ENCODE measurements around the gene EFNA1. TPM values are rescaled to one million over a fixed set of nuclear protein-coding genes. Genes with fewer than 3 reads are reported as not detected.

The EFNA1 gene
- total RNA-seq, 1 experiment from 2014 or later, result 49.9 TPM

DNA sequence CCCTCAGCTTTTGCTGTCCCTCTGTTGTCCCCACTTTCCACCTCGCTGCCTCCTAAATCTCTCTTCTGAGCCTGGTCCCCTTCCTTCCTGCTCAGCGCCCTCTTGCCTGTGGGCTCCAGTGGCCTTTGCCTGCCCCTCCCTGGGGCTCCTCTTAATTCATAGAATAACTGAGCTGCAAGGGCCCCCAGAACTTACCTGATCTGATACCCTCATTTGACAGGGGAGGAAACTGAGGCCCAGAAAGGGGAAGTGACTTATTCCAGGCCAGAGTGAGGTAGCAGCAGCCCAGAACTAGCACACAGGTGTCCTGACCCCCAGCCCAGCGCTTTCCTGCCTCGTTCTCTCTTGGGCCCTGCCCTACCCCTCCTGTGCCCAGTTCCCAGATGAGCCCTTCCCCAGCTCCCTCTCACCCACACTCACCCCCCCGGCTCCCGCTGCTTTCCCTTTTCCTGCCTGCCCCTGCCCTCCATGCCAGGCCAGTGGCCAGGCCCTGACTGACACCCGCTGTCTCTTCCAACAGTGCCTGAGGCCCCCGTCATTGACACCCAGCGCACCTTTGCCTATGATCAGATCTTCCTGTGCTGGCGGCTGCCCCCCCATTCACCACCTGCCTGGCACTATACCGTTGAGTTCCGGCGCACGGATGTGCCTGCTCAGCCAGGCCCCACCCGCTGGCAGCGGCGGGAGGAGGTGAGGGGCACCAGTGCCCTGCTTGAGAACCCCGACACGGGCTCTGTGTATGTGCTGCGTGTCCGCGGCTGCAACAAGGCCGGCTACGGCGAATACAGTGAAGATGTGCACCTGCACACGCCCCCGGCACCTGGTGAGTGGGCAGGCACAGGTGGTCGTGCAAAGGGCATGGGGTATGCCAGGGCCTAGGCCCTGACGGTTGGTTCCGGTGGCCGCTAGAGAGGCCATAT, 51.7 kb downstream of the EFNA1 start:
- ATAC-seq, result no peak
- no peaks in the 10 kb centered on the region; the same call in 1 of the 2 replicates for H3K36me3 ChIP-seq (ENCODE audit: low read depth, low read length)
- CTCF ChIA-PET, result no interaction called here

GRCh38 chr1:155181371-155182051, 53.8 kb downstream of the EFNA1 start:
- H3K79me2 ChIP-seq (ENCODE audit: low read length), result no peaks in the 10 kb centered on the region
- TF ChIP-seq EZH2 (IDR thresholded peaks at IDR 0.05; ENCODE audit: low read length, unreplicated experiment) (no peak), EZH2phosphoT487 (IDR thresholded peaks at IDR 0.05; ENCODE audit: borderline replicate concordance, low read length) (no peak), CTCF (conservative IDR thresholded peaks at IDR 0.05; ENCODE audit: low read depth, low read length) (no peak)
- ChIA-PET POLR2A (ENCODE audit: unreplicated experiment) (no interaction called here), CTCF (no interaction called here)
- H3K27me3 ChIP-seq (ENCODE audit: low read length), result no peaks in the 10 kb centered on the region
- no peaks in the 10 kb centered on the region; the same call in 1 of the 2 replicates for H3K36me3 ChIP-seq (ENCODE audit: low read depth, low read length)
- ATAC-seq (no peak), DNase-seq (no peak)
- no peak overlapping the region for H3K27ac ChIP-seq (ENCODE audit: low read length)
- H3K9ac ChIP-seq (ENCODE audit: low read length), result no peak overlapping the region
- intact Hi-C loops (cut with micrococcal nuclease), result no loop called here
- BruUV-seq (replicated peaks), result no TSS peak
- peaks cover 13% of the 10 kb centered on the region for H3K4me1 ChIP-seq (ENCODE audit: insufficient read depth, low read length)
- no peaks in the 10 kb centered on the region for H3K9me2 ChIP-seq (replicated peaks; ENCODE audit: low read length)
- no peaks in the 10 kb centered on the region for H3K9me3 ChIP-seq (ENCODE audit: low read length)
- no peak overlapping the region for H3K4me2 ChIP-seq (ENCODE audit: low read length)
- no peak overlapping the region for H3K4me3 ChIP-seq (ENCODE audit: low read length)
- peaks cover 3% of the 10 kb centered on the region for H3F3A ChIP-seq (ENCODE audit: low read length, unreplicated experiment)
- no peaks in the 10 kb centered on the region for H4K20me1 ChIP-seq (ENCODE audit: low read length)
- H2AFZ ChIP-seq (ENCODE audit: low read length), result no peak overlapping the region

More for the DNA sequence above, 51.7 kb downstream of the EFNA1 start:
- Histone ChIP-seq H3K27me3 (ENCODE audit: low read length) (no peaks in the 10 kb centered on the region), H3K9ac (ENCODE audit: low read length) (no peak overlapping the region), H3K27ac (ENCODE audit: low read length) (no peak overlapping the region), H3F3A (ENCODE audit: low read length, unreplicated experiment) (peaks cover 4% of the 10 kb centered on the region), H3K4me2 (ENCODE audit: low read length) (no peak overlapping the region), H3K4me1 (ENCODE audit: insufficient read depth, low read length) (peaks cover 13% of the 10 kb centered on the region), H3K79me2 (ENCODE audit: low read length) (no peaks in the 10 kb centered on the region), H4K20me1 (ENCODE audit: low read length) (no peaks in the 10 kb centered on the region), H3K4me3 (ENCODE audit: low read length) (no peak overlapping the region), H3K9me3 (ENCODE audit: low read length) (no peaks in the 10 kb centered on the region), H2AFZ (ENCODE audit: low read length) (no peak overlapping the region), H3K9me2 (replicated peaks; ENCODE audit: low read length) (no peaks in the 10 kb centered on the region)
- BruUV-seq (replicated peaks), result no TSS peak
- intact Hi-C loops (cut with micrococcal nuclease), result loop anchor here (5.0 kb wide), 1 partner anchor 413 kb away; no protein-coding TSS in a partner anchor
- POLR2A ChIA-PET (ENCODE audit: unreplicated experiment), result no interaction called here
- TF ChIP-seq EZH2phosphoT487 (IDR thresholded peaks at IDR 0.05; ENCODE audit: borderline replicate concordance, low read length) (no peak), CTCF (conservative IDR thresholded peaks at IDR 0.05; ENCODE audit: low read depth, low read length) (no peak), EZH2 (IDR thresholded peaks at IDR 0.05; ENCODE audit: low read length, unreplicated experiment) (no peak)
- DNase-seq, result no peak

Measured in PC-3 (cell line).